ENCODE data around the gene PXN.

The PXN gene

GRCh38 chr12:120228291-120229070 is 37.0 kb downstream of the PXN start:
- FAIRE-seq (peak; percentile 60), DNase-seq (ENCODE audit: extremely low spot score, insufficient read length, low read depth) (peak; percentile 84)

GRCh38 chr12:120228041-120228290 is 37.6 kb downstream of the PXN start:
- FAIRE-seq = no peak
- no peak for DNase-seq (ENCODE audit: extremely low spot score, insufficient read length, low read depth)

- FAIRE-seq (no peak), DNase-seq (ENCODE audit: extremely low spot score, insufficient read length, low read depth) (no peak)
These were observed 38.1 kb downstream of the PXN start for GRCh38 chr12:120227233-120228040.

- DNase-seq (ENCODE audit: extremely low spot score, insufficient read length, low read depth) (no peak), FAIRE-seq (peak; percentile 26)
These were observed 39.5 kb downstream of the PXN start for GRCh38 chr12:120225852-120226640.

GRCh38 chr12:120225200-120225558 is 40.4 kb downstream of the PXN start:
- no peak for DNase-seq (ENCODE audit: extremely low spot score, insufficient read length, low read depth)
- FAIRE-seq = no peak

GRCh38 chr12:120224304-120225199 is 41.0 kb downstream of the PXN start:
- FAIRE-seq (no peak), DNase-seq (ENCODE audit: extremely low spot score, insufficient read length, low read depth) (no peak)

- no peak for FAIRE-seq
These were observed 41.8 kb downstream of the PXN start for GRCh38 chr12:120223458-120224303.

GRCh38 chr12:120222288-120222832 is 43.2 kb downstream of the PXN start:
- FAIRE-seq (no peak), DNase-seq (ENCODE audit: extremely low spot score, insufficient read length, low read depth) (no peak)

More at GRCh38 chr12:120223458-120224303, 41.8 kb downstream of the PXN start:
- DNase-seq (ENCODE audit: extremely low spot score, insufficient read length, low read depth) = no peak

GRCh38 chr12:120221576-120221900 is 44.0 kb downstream of the PXN start:
- no peak for FAIRE-seq
- no peak for DNase-seq (ENCODE audit: extremely low spot score, insufficient read length, low read depth)

- no peak for DNase-seq (ENCODE audit: extremely low spot score, insufficient read length, low read depth)
- no peak for FAIRE-seq
These were observed 44.5 kb downstream of the PXN start for GRCh38 chr12:120220838-120221575.

GRCh38 chr12:120218680-120219606 is 46.6 kb downstream of the PXN start:
- FAIRE-seq (no peak), DNase-seq (ENCODE audit: extremely low spot score, insufficient read length, low read depth) (no peak)

GRCh38 chr12:120216742-120217605 is 48.6 kb downstream of the PXN start:
- no peak for FAIRE-seq
- no peak for DNase-seq (ENCODE audit: extremely low spot score, insufficient read length, low read depth)

GRCh38 chr12:120215766-120216735 is 49.5 kb downstream of the PXN start:
- no peak for DNase-seq (ENCODE audit: extremely low spot score, insufficient read length, low read depth)

GRCh38 chr12:120215357-120215735 is 50.2 kb downstream of the PXN start:
- DNase-seq (ENCODE audit: extremely low spot score, insufficient read length, low read depth) (no peak), FAIRE-seq (no peak)

More at GRCh38 chr12:120215766-120216735, 49.5 kb downstream of the PXN start:
- no peak for FAIRE-seq

All from GM18507 (cell line).